Measurements from ENCODE around the gene JAZF1. TPM values are rescaled to one million over a fixed set of nuclear protein-coding genes. Genes with fewer than 3 reads are reported as not detected.

JAZF1 gene
- total and polyA plus RNA-seq, 2 of the 8 experiments (the other 6 are each of a cell fraction or from before 2014, with no cell fraction given), result 2.6 to 21.8 TPM

- TF ChIP-seq CHD7 (IDR thresholded peaks at IDR 0.05; ENCODE audit: insufficient replicate concordance, low read length) (no peak), YY1 (IDR thresholded peaks at IDR 0.05; ENCODE audit: low read depth, low read length) (no peak)
These were observed 24.9 kb upstream of the JAZF1 start (continued) for GRCh38 chr7:28205506-28205905.

Measured in H1 (cell line).